GM23338 (cell line): ENCODE measurements around the gene TTBK2.

ENCODE experiments used
- EZH2 ChIP-seq: fragments of 200-600 bp; sonication (generic); IDR thresholded peaks from one replicate; pipeline ENCODE4 v1.8.0; 2017; ENCODE audit warnings: antibody characterized with exemption, mild to moderate bottlenecking, low read depth; ENCODE audit not compliant: unreplicated experiment
- POLR2AphosphoS5 ChIP-seq: IDR thresholded peaks from 2 replicates; pipeline ENCODE4 v1.6.1; 2016; ENCODE audit warnings: antibody characterized with exemption, low read depth
- ZNF331 ChIP-seq: fragments of 250-450 bp; sonication (Bioruptor Pico); IDR thresholded peaks from 2 replicates; pipeline ENCODE4 v1.5.0; 2020; ENCODE audit warnings: low read depth, mild to moderate bottlenecking, moderate library complexity
- TF ChIP-seq, protein P1 (sequence below), 2 experiments: fragments of 200-600 bp in 1 of 2; sonication (generic) in 1 of 2; conservative IDR thresholded peaks; 2 replicates each; pipeline versions ENCODE4 v1.5.1 to v1.6.1; 2016 to 2017; ENCODE audit warnings: antibody characterized with exemption in 2 of 2, low read depth in 2 of 2, mild to moderate bottlenecking in 2 of 2, moderate library complexity in 1 of 2

DNA sequence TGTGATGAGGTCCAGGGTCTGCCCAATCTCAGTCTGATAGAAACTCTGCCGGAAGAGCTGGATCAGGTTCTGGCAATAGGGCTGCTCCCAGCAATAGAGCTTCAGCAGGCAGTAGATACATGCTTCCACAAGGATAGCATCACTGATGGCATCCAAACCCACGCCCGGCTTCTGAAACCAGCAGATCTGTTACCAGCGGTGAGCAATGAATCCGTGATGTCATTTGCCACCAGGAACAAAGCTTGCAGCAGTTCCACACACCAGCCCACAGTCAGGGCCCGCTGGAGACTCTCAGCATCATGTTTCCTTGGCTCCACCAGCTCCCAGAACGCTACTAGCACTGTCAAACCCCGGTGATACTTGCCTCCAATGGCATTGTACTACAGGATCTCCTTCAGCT lies 19.3 kb upstream of the TTBK2 start:
- TF ChIP-seq, protein P1, sequence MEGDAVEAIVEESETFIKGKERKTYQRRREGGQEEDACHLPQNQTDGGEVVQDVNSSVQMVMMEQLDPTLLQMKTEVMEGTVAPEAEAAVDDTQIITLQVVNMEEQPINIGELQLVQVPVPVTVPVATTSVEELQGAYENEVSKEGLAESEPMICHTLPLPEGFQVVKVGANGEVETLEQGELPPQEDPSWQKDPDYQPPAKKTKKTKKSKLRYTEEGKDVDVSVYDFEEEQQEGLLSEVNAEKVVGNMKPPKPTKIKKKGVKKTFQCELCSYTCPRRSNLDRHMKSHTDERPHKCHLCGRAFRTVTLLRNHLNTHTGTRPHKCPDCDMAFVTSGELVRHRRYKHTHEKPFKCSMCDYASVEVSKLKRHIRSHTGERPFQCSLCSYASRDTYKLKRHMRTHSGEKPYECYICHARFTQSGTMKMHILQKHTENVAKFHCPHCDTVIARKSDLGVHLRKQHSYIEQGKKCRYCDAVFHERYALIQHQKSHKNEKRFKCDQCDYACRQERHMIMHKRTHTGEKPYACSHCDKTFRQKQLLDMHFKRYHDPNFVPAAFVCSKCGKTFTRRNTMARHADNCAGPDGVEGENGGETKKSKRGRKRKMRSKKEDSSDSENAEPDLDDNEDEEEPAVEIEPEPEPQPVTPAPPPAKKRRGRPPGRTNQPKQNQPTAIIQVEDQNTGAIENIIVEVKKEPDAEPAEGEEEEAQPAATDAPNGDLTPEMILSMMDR (conservative IDR thresholded peaks at IDR 0.05; ENCODE audit: low read depth in 2 of 2), result no peak
- TF ChIP-seq EZH2 (no peak), POLR2AphosphoS5 (no peak), ZNF331 (CRISPR knock-in tag) (no peak)
